Endodermal cell (in vitro differentiated cells): ENCODE data around the gene SGMS1. TPM values are rescaled to one million over a fixed set of nuclear protein-coding genes. Genes with fewer than 3 reads are reported as not detected.
A peak's percentile ranks its signal among the peaks of the same experiment; 100 is the strongest.

Experiments
- DNase-seq: peaks from one replicate; pipeline ENCODE4 v3.0.0-alpha.2; 2017
- H3K27ac ChIP-seq: 2 replicates; pipeline ENCODE4 v1.5.1; 2013; ENCODE audit warnings: mild to moderate bottlenecking, low read depth, low read length, moderate library complexity
- H3K27me3 ChIP-seq: 2 replicates; pipeline ENCODE4 v1.6.1; 2013; ENCODE audit warnings: mild to moderate bottlenecking, low read length, moderate library complexity; ENCODE audit not compliant: insufficient read depth, control insufficient read depth, poor library complexity, severe bottlenecking
- H3K36me3 ChIP-seq: 2 replicates; pipeline ENCODE4 v1.7.0; 2013; ENCODE audit warnings: mild to moderate bottlenecking, low read length, moderate library complexity; ENCODE audit not compliant: control insufficient read depth, insufficient read depth
- H3K4me1 ChIP-seq: one replicate; pipeline ENCODE4 v1.7.0; 2013; ENCODE audit warnings: low read length; ENCODE audit not compliant: control insufficient read depth, insufficient read depth
- H3K4me3 ChIP-seq: 2 replicates; pipeline ENCODE4 v1.5.1; 2013; ENCODE audit warnings: mild to moderate bottlenecking, low read length, moderate library complexity
- H3K9ac ChIP-seq: 2 replicates; pipeline ENCODE4 v1.6.1; 2013; ENCODE audit warnings: mild to moderate bottlenecking, low read length, moderate library complexity; ENCODE audit not compliant: poor library complexity, severe bottlenecking; ENCODE audit errors: extremely low read depth
- H3K9me3 ChIP-seq: 2 replicates; pipeline ENCODE4 v1.6.1; 2013; ENCODE audit warnings: mild to moderate bottlenecking, low read length, moderate library complexity; ENCODE audit not compliant: control insufficient read depth
- H3K27ac Mint-ChIP-seq: 2 replicates; pipeline ENCODE4 v1.8.0; 2020; ENCODE audit warnings: mixed read lengths
- H3K27me3 Mint-ChIP-seq: 2 replicates; pipeline ENCODE4 v1.8.0; 2021; ENCODE audit warnings: mild to moderate bottlenecking, mixed read lengths; ENCODE audit not compliant: insufficient read depth
- H3K36me3 Mint-ChIP-seq: 2 replicates; pipeline ENCODE4 v1.8.0; 2020; ENCODE audit warnings: low read depth, mixed read lengths
- H3K4me1 Mint-ChIP-seq: 2 replicates; pipeline ENCODE4 v1.8.0; 2020; ENCODE audit warnings: mixed read lengths
- H3K4me3 Mint-ChIP-seq: 2 replicates; pipeline ENCODE4 v1.8.0; 2020; ENCODE audit warnings: mild to moderate bottlenecking, moderate library complexity, mixed read lengths
- H3K9me3 Mint-ChIP-seq: 2 replicates; pipeline ENCODE4 v1.8.0; 2020; ENCODE audit warnings: mild to moderate bottlenecking, mixed read lengths
- WGBS, 2 experiments: methylation state at CpG; one replicate each; pipeline versions ENCODE4 v1.1.5 to v1.1.7; 2013; ENCODE audit warnings: missing lambda C conversion rate in 2 of 2, mixed read lengths in 1 of 2; ENCODE audit not compliant: insufficient coverage in 1 of 2, insufficient read length in 1 of 2; 5-methylcytosine and 5-hydroxymethylcytosine counted together
- total RNA-seq, 2 donors: library from RNA; stranded (reverse); fragmentation: NEBNext Ultra II Directional in 1 of 2; extraction: Animal tissue kit (Norgen Biotek cat#: 25700) in 1 of 2; gene quantifications; 2 replicates in 1 of 2; 3 replicates in 1 of 2; pipeline ENCODE4 v1.2.1, GENCODE V29; 2021
- TF ChIP-seq, protein P1 (sequence below): fragments of 200-600 bp; sonication (generic); conservative IDR thresholded peaks from 2 replicates; pipeline ENCODE4 v1.5.0; 2021; ENCODE audit warnings: antibody characterized with exemption, mild to moderate bottlenecking

SGMS1 gene
- total RNA-seq, 2 donors from 2014 or later = 12.0 to 14.3 TPM

DNA sequence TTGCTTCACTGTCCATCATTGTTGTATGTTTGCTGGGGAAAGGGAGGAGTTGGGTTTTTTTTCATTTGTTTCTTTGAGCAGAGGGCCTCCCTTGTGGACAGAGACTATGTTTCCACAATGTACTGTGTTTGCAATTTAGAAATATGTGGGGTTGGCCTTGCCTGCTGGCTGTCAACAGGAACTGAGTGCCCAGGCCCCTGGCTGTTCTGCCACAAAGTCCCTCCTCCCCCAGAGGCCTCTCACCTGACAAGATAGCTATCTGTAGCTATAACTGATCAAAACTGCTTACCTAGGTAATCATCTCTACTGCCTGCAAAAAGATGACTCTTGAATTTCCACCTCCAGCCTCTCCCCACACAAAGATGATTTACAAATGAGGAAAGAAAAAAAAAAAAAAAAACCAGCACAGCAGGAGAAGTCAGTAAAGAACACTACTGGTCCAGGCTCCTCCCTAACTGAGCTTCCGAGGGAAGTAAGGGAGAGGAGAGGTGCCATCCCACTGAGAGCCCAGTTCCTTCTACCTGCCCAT lies 121.8 kb downstream of the SGMS1 start:
- Mint-ChIP-seq H3K4me3 (no peak overlapping the region), H3K36me3 (no peaks in the 10 kb centered on the region), H3K27me3 (no peaks in the 10 kb centered on the region), H3K9me3 (no peaks in the 10 kb centered on the region), H3K27ac (peak overlapping the region; percentile 42), H3K4me1 (peaks cover 29% of the 10 kb centered on the region)
- Histone ChIP-seq H3K4me3 (no peak overlapping the region), H3K27me3 (no peaks in the 10 kb centered on the region), H3K27ac (no peak overlapping the region), H3K4me1 (peaks cover 11% of the 10 kb centered on the region), H3K9ac (no peak overlapping the region), H3K9me3 (no peaks in the 10 kb centered on the region), H3K36me3 (no peaks in the 10 kb centered on the region)
- TF ChIP-seq, protein P1, sequence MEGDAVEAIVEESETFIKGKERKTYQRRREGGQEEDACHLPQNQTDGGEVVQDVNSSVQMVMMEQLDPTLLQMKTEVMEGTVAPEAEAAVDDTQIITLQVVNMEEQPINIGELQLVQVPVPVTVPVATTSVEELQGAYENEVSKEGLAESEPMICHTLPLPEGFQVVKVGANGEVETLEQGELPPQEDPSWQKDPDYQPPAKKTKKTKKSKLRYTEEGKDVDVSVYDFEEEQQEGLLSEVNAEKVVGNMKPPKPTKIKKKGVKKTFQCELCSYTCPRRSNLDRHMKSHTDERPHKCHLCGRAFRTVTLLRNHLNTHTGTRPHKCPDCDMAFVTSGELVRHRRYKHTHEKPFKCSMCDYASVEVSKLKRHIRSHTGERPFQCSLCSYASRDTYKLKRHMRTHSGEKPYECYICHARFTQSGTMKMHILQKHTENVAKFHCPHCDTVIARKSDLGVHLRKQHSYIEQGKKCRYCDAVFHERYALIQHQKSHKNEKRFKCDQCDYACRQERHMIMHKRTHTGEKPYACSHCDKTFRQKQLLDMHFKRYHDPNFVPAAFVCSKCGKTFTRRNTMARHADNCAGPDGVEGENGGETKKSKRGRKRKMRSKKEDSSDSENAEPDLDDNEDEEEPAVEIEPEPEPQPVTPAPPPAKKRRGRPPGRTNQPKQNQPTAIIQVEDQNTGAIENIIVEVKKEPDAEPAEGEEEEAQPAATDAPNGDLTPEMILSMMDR = no peak
- 67% methylated on average over 1 of the region's 1 CpG; no CpG with 5 or more reads in 1 of the 2 experiments for WGBS, 2 experiments
- no peak for DNase-seq

DNA sequence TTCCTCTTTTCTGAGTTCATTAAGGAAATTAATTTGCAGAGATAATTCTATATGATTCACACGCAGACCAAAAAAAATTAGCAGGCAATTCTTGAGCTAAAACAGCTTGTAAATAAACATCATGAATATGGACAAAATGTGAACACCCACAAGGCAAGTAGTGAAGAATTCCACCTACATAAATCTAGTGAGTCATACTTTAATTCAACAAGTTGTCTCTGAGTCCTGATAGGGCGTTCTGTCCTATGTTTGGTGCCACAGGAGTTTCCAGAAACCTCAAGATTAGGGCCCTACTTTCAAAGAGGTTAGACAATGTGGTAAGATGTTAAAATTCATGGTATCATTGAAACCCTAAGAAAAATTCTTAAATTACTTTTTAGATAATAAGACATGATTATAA lies 122.3 kb downstream of the SGMS1 start:
- H3K27me3 ChIP-seq = no peaks in the 10 kb centered on the region
- TF ChIP-seq, protein P1 = no peak
- Mint-ChIP-seq H3K36me3 (no peaks in the 10 kb centered on the region), H3K27ac (no peak overlapping the region), H3K27me3 (no peaks in the 10 kb centered on the region), H3K4me1 (peaks cover 25% of the 10 kb centered on the region), H3K4me3 (no peak overlapping the region), H3K9me3 (no peaks in the 10 kb centered on the region)
- WGBS, 2 experiments = 89 to 100% methylated on average over 1 to 2 of the region's 2 CpGs
- H3K27ac ChIP-seq = no peak overlapping the region
- H3K9ac ChIP-seq = no peak overlapping the region
- H3K9me3 ChIP-seq = no peaks in the 10 kb centered on the region
- peaks cover 11% of the 10 kb centered on the region for H3K4me1 ChIP-seq
- H3K36me3 ChIP-seq = no peaks in the 10 kb centered on the region
- no peak overlapping the region for H3K4me3 ChIP-seq
- DNase-seq = no peak

DNA sequence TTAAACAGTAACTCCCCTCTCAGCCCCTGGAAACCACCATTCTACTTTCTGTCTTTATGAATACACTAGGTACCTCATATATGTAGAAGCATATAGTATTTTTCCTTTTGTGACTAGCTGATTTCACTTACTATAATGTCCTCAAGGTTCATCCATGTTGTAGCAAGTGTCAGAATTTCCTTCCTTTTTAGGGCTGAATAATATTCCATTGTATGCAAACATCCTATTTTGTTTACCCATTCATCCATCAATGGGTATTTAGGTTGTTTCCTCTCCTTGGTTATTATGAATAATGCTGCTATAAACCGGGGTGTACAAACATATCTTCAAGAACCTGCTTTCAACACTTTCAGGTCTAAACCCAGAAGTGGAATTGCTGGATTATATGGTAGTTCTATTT lies 125.3 kb downstream of the SGMS1 start:
- H3K27ac Mint-ChIP-seq = no peak overlapping the region
- WGBS, 2 experiments = 100% methylated on average over 1 of the region's 1 CpG; no CpG with 5 or more reads in 1 of the 2 experiments
- no peaks in the 10 kb centered on the region for H3K27me3 Mint-ChIP-seq

More for the DNA sequence above, 125.3 kb downstream of the SGMS1 start:
- no peak for DNase-seq
- H3K36me3 ChIP-seq = no peaks in the 10 kb centered on the region
- peaks cover 4% of the 10 kb centered on the region for H3K9me3 Mint-ChIP-seq
- peaks cover 11% of the 10 kb centered on the region for H3K4me1 ChIP-seq
- H3K27me3 ChIP-seq = no peaks in the 10 kb centered on the region
- H3K4me1 Mint-ChIP-seq = peaks cover 17% of the 10 kb centered on the region
- no peak overlapping the region for H3K27ac ChIP-seq
- peaks cover 3% of the 10 kb centered on the region for H3K36me3 Mint-ChIP-seq
- no peak overlapping the region for H3K9ac ChIP-seq
- H3K9me3 ChIP-seq = no peaks in the 10 kb centered on the region
- H3K4me3 ChIP-seq = no peak overlapping the region
- TF ChIP-seq, protein P1 = no peak
- no peak overlapping the region for H3K4me3 Mint-ChIP-seq
